ENCODE results near the gene ABLIM2.

The ABLIM2 gene

GRCh38 chr4:8108261-8108660, 50.4 kb downstream of the ABLIM2 start:
- H3K9me2 ChIP-seq (replicated peaks; ENCODE audit: insufficient read depth, low read length), result no peaks in the 10 kb centered on the region
- H3F3A ChIP-seq (ENCODE audit: insufficient read depth, low read length), result no peaks in the 10 kb centered on the region
- no peak overlapping the region for H3K9ac ChIP-seq (ENCODE audit: low read length)
- H3K4me2 ChIP-seq (ENCODE audit: low read depth, low read length), result no peak overlapping the region
- H3K4me3 ChIP-seq (ENCODE audit: low read length), result no peak overlapping the region
- H3K4me1 ChIP-seq (ENCODE audit: low read length), result no peaks in the 10 kb centered on the region
- no peaks in the 10 kb centered on the region for H3K79me2 ChIP-seq (ENCODE audit: low read length)
- TF ChIP-seq CTCF (IDR thresholded peaks at IDR 0.05; ENCODE audit: low read length) (no peak), EZH2phosphoT487 (IDR thresholded peaks at IDR 0.05; ENCODE audit: low read length) (no peak), EZH2 (optimal IDR thresholded peaks at IDR 0.05; ENCODE audit: low read depth, low read length) (no peak)
- H2AFZ ChIP-seq (ENCODE audit: low read length), result no peak overlapping the region
- peaks cover 100% of the 10 kb centered on the region for H3K27me3 ChIP-seq (replicated peaks; ENCODE audit: insufficient read depth, low read length)
- H3K27ac ChIP-seq (ENCODE audit: low read length), result no peak overlapping the region
- no peaks in the 10 kb centered on the region for H4K20me1 ChIP-seq (ENCODE audit: insufficient read depth, low read length)
- no peak for DNase-seq
- no peaks in the 10 kb centered on the region for H3K9me3 ChIP-seq (replicated peaks; ENCODE audit: insufficient read depth, low read length)
- no peaks in the 10 kb centered on the region for H3K36me3 ChIP-seq (replicated peaks; ENCODE audit: insufficient read depth, low read length)

GRCh38 chr4:8107146-8107657, 51.4 kb downstream of the ABLIM2 start:
- TF ChIP-seq EZH2 (optimal IDR thresholded peaks at IDR 0.05; ENCODE audit: low read depth, low read length) (no peak), EZH2phosphoT487 (IDR thresholded peaks at IDR 0.05; ENCODE audit: low read length) (no peak), CTCF (IDR thresholded peaks at IDR 0.05; ENCODE audit: low read length) (no peak)
- Histone ChIP-seq H3K79me2 (ENCODE audit: low read length) (no peaks in the 10 kb centered on the region), H3K9me3 (replicated peaks; ENCODE audit: insufficient read depth, low read length) (no peaks in the 10 kb centered on the region), H4K20me1 (ENCODE audit: insufficient read depth, low read length) (no peaks in the 10 kb centered on the region), H3K4me2 (ENCODE audit: low read depth, low read length) (no peak overlapping the region), H2AFZ (ENCODE audit: low read length) (no peak overlapping the region), H3K4me3 (ENCODE audit: low read length) (no peak overlapping the region), H3K9me2 (replicated peaks; ENCODE audit: insufficient read depth, low read length) (no peaks in the 10 kb centered on the region), H3K9ac (ENCODE audit: low read length) (no peak overlapping the region), H3K36me3 (replicated peaks; ENCODE audit: insufficient read depth, low read length) (no peaks in the 10 kb centered on the region), H3K27ac (ENCODE audit: low read length) (no peak overlapping the region), H3F3A (ENCODE audit: insufficient read depth, low read length) (no peaks in the 10 kb centered on the region), H3K27me3 (replicated peaks; ENCODE audit: insufficient read depth, low read length) (peaks cover 100% of the 10 kb centered on the region), H3K4me1 (ENCODE audit: low read length) (no peaks in the 10 kb centered on the region)
- no peak for DNase-seq

GRCh38 chr4:8106451-8107025, 52.1 kb downstream of the ABLIM2 start:
- H2AFZ ChIP-seq (ENCODE audit: low read length), result no peak overlapping the region
- no peak for TF ChIP-seq EZH2 (optimal IDR thresholded peaks at IDR 0.05; ENCODE audit: low read depth, low read length)
- no peak for TF ChIP-seq CTCF (IDR thresholded peaks at IDR 0.05; ENCODE audit: low read length)
- TF ChIP-seq EZH2phosphoT487 (IDR thresholded peaks at IDR 0.05; ENCODE audit: low read length), result no peak
- H3K27ac ChIP-seq (ENCODE audit: low read length), result no peak overlapping the region
- no peak overlapping the region for H3K4me2 ChIP-seq (ENCODE audit: low read depth, low read length)
- no peaks in the 10 kb centered on the region for H3K4me1 ChIP-seq (ENCODE audit: low read length)
- no peak overlapping the region for H3K4me3 ChIP-seq (ENCODE audit: low read length)
- no peaks in the 10 kb centered on the region for H3K9me3 ChIP-seq (replicated peaks; ENCODE audit: insufficient read depth, low read length)
- H3K27me3 ChIP-seq (replicated peaks; ENCODE audit: insufficient read depth, low read length), result peaks cover 100% of the 10 kb centered on the region
- H4K20me1 ChIP-seq (ENCODE audit: insufficient read depth, low read length), result no peaks in the 10 kb centered on the region
- H3K36me3 ChIP-seq (replicated peaks; ENCODE audit: insufficient read depth, low read length), result no peaks in the 10 kb centered on the region
- H3F3A ChIP-seq (ENCODE audit: insufficient read depth, low read length), result no peaks in the 10 kb centered on the region
- H3K79me2 ChIP-seq (ENCODE audit: low read length), result no peaks in the 10 kb centered on the region
- H3K9ac ChIP-seq (ENCODE audit: low read length), result no peak overlapping the region
- no peaks in the 10 kb centered on the region for H3K9me2 ChIP-seq (replicated peaks; ENCODE audit: insufficient read depth, low read length)
- DNase-seq, result no peak
